B cell (primary cell): ENCODE data around the gene CDC37.

Source experiments
- CTCF ChIP-seq: fragments of 200-600 bp; IDR thresholded peaks from one replicate; pipeline ENCODE4 v1.8.0; 2022; ENCODE audit warnings: antibody characterized with exemption, mild to moderate bottlenecking
- EZH2 ChIP-seq: IDR thresholded peaks from 2 replicates; pipeline ENCODE4 v1.6.1; 2012; ENCODE audit warnings: borderline replicate concordance, low read depth, mild to moderate bottlenecking, moderate library complexity, low read length; ENCODE audit not compliant: insufficient read depth, poor library complexity, severe bottlenecking

- TF ChIP-seq CTCF (no peak), EZH2 (no peak)
These were observed 47.0 kb upstream of the CDC37 start for GRCh38 chr19:10450191-10450852.
